GM04503 (cell line): Measurements from ENCODE around the gene SYVN1.
"Not testable (repeated sequence)": the region's sequence is repeated elsewhere in the genome, so short reads cannot be mapped to it uniquely, and the experiment has no call there.

ENCODE experiments used
- DNase-seq: peaks from one replicate; pipeline ENCODE4 v3.0.0-alpha.2; 2012; ENCODE audit warnings: low read depth

Gene SYVN1

GRCh38 chr11:65127473-65128181 lies 6.7 kb downstream of the SYVN1 start:
- no peak for DNase-seq

- no peak for DNase-seq
Observed at GRCh38 chr11:65126624-65127274, 7.6 kb downstream of the SYVN1 start.

DNA sequence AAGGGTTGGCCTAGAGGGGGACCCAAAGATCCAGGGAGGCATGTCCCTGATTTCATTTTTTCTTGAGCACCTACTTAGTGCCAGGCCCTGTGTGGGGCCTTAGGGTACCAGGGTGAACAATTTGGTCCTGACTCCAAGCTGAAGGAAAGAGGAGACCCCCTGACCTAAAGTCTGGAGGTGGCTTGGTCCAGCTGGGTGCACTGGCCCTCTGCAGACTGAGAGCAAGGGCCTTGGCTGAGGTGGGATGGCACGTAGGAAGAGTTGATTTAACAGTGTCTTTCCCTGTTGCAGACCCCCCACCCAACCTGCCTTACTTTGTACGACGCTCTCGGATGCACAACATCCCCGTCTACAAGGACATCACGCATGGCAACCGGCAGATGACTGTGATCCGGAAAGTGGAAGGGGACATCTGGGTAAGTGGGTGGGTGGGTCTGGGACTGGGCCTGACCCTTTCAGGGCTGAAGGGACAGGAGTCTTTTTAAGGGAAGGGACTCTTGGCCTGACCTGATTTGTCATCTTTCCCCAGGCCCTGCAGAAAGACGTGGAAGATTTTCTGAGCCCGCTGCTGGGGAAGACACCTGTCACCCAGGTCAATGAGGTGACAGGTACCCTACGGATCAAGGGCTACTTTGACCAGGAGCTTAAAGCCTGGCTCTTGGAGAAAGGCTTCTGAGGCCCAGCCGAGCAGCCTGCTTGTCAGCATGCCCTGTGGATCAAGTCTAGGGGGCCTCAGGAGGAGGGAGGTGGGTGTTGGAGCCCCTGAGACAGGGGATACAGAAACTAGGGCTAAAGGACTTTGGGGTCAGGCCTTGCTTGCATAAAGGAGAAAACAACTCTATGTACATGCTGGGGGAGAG lies 8.9 kb downstream of the SYVN1 start:
- DNase-seq: no peak

DNA sequence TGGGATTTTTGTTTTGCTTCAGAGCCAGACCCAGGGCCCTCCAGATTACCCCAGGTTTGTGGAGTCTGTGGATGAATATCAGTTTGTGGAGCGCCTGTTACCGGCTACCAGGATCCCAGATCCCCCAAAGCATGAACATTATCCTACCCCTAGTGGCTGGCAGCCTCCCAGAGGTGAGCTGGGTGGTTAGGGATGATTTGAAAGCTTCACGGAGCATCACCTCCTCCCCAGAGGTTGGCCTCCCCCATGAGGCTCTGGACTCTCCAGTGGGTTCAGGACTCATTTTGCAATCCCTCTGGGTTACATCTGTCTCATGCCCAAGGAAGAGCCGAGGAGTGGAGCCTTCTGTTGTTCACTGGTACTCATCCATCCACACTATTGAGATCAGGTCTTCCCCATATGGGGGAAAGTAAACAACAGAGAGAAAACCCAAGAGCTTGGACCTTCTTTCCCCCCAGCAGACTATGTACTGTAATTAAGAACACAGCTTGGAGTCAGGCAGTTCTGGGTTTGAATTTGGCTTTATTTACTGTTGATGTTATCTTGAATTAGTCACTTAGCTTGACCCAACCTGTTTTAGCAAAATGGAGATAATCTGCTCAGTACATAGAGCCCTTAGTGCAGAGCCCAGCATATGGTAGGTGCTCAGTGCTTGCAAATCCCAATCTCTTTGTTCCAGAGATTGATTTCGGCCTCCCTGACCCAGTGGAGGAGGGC lies 9.7 kb downstream of the SYVN1 start:
- no peak for DNase-seq

GRCh38 chr11:65121865-65122696 lies 12.2 kb downstream of the SYVN1 start, which contains the start of the genes FAU and MRPL49:
Gene FAU, minus strand, starts transcription at chr11:65122134. Its CDS starts 321 bp downstream, at chr11:65121813.
Gene MRPL49, plus strand, starts transcription at chr11:65122321. Its CDS starts 26 bp downstream, at chr11:65122347.
- peak; percentile 73 for DNase-seq

- DNase-seq: no peak
Observed at GRCh38 chr11:65121447-65121864, 12.9 kb downstream of the SYVN1 start.

DNA sequence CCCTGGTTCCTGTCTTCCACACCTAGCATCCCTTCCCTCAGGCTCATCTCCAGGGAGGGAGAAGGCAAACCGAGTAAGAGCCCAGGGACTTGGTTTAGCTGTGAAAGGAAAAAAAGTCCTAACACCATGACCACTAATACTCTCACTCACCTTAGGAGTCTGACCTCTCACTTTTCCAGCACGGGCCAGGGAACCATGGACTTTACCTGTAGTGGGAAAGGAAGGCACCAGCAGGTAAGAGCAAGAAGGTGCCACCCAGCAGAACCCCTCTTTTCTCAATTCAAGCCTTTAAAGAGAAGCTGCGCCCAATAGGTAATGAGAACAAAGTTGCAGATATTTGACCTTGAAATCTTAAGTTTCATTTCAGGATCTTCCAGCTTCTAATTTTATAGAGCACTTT lies 13.5 kb downstream of the SYVN1 start:
- no peak for DNase-seq

GRCh38 chr11:65119670-65119995 lies 14.7 kb downstream of the SYVN1 start:
- DNase-seq: no peak

GRCh38 chr11:65118891-65119669 lies 15.2 kb downstream of the SYVN1 start:
- not testable (repeated sequence) for DNase-seq

GRCh38 chr11:65118097-65118837 lies 16.1 kb downstream of the SYVN1 start:
- DNase-seq: no peak

- DNase-seq: peak; percentile 87
Observed at GRCh38 chr11:65117206-65118096, 16.9 kb downstream of the SYVN1 start, which contains the start of gene ZNHIT2. Gene ZNHIT2, minus strand, starts transcription at chr11:65117701. Its CDS starts 48 bp downstream, at chr11:65117653.

DNA sequence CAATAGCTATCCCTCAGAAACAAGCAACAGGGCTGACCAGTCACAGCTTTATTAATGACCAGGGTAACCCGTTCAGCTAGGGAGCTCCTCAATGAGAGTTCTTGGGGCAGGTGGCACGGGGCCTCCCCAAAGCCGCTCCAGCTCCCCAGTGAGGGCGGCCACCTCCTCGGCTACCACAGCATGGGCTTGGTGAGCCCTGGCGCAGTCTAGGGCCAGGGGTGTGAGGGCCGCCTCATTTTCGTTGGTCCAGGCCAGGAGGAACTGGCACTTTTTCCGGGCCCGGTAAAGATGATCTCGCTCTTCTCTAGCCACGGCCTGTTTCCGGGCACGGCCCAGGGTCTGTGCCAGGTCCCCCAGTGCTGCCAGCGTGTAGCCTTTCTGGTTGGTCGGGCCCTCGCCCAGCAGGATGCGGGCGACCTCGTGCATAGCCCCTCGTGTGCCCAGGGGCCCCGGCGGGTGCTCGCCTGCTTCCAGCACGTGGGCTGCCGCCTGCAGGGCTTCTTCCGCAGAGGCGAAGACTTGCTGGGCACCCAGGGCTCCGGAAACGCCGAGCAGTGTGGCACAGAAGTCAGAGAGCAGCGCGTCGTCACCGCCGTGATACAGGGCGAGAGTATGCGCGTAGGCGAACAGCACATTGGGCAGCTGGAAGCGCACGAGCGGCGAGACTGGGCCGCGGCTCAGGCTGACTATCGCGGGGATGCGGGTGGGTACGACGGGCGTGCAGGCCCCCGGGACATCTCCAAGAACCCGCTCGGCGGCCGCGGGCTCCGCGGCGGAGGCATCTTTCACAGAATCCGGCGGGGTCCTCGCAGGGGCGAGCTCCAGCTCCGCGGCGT lies 17.7 kb downstream of the SYVN1 start:
- DNase-seq: no peak

DNA sequence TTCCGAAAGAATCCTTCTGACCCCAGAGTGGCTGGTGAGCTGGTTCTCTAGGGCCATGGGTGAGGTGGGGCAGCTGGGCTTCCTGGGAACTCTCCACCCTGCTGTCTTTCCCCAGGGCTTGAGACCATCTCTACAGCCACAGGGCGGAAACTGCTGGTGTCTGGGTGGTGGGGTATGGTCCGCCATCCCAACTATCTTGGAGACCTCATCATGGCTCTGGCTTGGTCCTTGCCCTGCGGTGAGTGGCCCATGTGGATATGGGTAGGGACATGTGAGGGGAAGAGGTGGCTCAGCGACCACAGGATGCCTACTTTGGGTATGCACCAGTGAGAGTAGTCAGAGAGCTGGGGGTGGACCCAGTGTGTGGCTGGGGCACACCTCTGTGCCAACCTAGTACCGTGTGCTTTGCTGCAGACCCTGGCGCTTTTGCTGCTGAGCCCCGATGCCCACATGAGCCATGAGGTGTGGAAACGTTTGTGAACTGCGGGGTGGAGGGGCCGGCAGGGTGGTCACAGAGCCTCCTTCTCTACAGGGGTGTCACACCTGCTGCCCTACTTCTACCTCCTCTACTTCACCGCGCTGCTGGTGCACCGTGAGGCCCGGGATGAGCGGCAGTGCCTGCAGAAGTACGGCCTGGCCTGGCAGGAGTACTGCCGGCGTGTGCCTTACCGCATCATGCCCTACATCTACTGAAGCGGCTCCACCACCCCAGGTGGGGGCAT lies 18.8 kb downstream of the SYVN1 start:
- no peak for DNase-seq

GRCh38 chr11:65114538-65115171 lies 19.7 kb downstream of the SYVN1 start:
- DNase-seq: no peak

DNA sequence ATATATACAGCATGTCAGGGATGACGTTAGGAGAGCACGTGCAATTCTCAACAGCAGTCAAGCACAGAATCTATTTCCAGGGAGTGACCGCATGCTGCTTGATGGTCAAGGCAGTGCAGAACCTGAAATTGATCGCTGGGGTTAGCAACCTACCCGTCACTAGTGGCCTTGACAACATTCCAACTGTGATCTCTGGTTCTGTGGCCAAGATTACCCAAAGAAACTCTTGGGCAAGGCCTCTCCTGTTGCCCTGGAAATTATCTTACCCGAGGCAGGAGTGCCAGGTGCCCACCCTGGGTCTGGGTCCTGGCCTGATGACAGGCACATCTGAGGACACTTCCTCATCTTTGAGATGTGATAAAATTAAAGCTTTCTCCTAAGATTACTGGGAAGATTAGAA lies 20.5 kb downstream of the SYVN1 start:
- DNase-seq: no peak

- DNase-seq: no peak
Observed at GRCh38 chr11:65113361-65113756, 21.0 kb downstream of the SYVN1 start.
